Cardiac septum (tissue), 1 donor: Measurements from ENCODE around the gene ABTB1. TPM values are rescaled to one million over a fixed set of nuclear protein-coding genes. Genes with fewer than 3 reads are reported as not detected.
A peak's percentile ranks its signal among the peaks of the same experiment; 100 is the strongest.
"Not testable (repeated sequence)": the region's sequence is repeated elsewhere in the genome, so short reads cannot be mapped to it uniquely, and the experiment has no call there.

Source experiments
- DNase-seq: peaks from one replicate; pipeline ENCODE4 v3.0.0-alpha.2; 2020; ENCODE audit warnings: low spot score
- intact Hi-C: fragments of 100-400 bp; cut with DNase I; formaldehyde crosslinking; loops from one replicate; pipeline ENCODE4 v1.14.0; 2022
- total RNA-seq: library from RNA; stranded (reverse); fragmentation: NEBNext Ultra II Directional; extraction: Animal tissue kit (Norgen Biotek cat#: 25700); gene quantifications from one replicate; pipeline ENCODE4 v1.2.1, GENCODE V29; 2021
- donor health status: DM: no; HTN: no; CAD: no.

ABTB1 gene
- total RNA-seq, 1 donor from 2014 or later: 25.5 TPM

DNA sequence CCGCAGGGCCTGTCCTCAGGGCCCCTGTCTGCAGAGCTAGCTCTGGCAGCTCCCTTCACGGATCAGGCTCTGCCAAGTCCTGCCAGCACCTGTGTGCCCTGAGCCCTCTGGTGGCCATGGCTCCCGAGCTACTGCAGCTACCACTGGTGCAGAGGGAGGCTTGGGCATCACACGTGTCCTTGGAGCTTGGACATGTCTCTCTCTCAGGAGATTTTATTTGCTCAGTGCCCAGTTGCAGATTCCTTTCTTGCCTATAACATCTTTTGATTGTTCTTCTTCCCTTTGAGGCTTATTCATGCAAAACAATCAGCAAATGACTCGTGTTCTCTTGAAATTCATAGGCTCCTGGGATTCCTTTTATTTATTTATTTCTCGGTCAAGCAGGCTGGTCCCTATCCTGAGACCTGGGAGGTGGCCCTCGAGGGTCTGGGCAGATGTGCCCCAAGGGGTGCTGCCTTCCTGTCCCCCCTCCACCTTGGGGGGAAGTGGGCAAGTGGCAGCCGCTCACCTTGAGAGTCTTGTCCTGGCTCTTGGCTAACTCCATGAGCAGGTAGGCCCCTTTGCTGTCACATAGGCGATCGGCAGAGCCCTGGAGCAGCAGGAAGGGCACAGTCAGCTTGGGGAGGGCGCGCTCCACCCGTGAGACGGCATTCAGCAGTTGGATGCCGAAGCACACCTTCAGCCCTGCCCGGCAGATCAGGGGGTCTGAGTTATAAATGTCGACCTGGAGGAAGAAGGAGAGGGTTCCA lies 21.9 kb downstream of the ABTB1 start:
- DNase-seq: peak; percentile 90
- intact Hi-C loops: loop anchor here (5.0 kb wide), 4 partner anchors 42 to 278 kb away; no protein-coding TSS in a partner anchor

GRCh38 chr3:127697551-127698240 lies 24.9 kb downstream of the ABTB1 start:
- intact Hi-C loops: loop anchor here (1.0 to 5.0 kb wide), 5 partner anchors 47 to 265 kb away; partner anchors contain the start of gene MGLL
- peak; percentile 87 for DNase-seq

GRCh38 chr3:127698286-127698685 lies 25.5 kb downstream of the ABTB1 start:
- intact Hi-C loops: loop anchor here (5.0 kb wide), 2 partner anchors 214 to 264 kb away; no protein-coding TSS in a partner anchor
- peak; percentile 66 for DNase-seq

DNA sequence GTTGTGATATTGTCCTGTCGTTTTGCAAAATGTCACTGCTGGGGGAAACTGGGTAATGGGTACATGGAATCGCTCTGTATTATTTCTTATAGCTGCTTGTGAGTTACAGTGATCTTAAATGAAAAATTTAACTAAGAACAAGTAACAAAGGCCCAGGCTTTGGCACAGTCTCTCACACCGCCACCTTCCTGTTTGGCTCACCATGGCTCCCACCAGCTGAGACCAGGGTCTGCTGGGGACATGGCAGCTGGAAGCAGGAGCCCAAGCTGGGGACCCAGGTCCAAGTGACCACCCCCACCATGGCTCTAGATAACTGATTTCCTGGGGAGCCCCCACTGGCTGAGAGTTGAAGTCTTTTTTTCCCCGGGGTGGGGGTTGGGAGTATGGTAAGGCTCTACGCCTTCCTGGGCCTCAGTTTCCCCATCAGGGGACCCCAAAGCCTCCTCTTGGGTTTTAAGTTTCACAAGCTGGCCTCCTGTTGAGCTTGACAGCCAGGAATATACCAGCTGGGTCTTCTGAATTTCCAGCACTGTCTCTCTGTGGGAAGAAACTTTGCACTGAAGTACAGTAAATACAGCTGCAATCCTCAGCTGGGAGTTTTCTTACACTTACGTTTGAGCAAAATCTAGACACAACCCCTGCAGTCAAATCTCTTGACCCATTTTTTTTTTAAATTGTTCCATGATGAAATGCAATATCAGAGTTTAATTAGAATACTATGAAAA lies 26.1 kb downstream of the ABTB1 start:
- DNase-seq: peak; percentile 73

GRCh38 chr3:127699416-127700300 lies 26.9 kb downstream of the ABTB1 start:
- peak; percentile 44 for DNase-seq
- intact Hi-C loops: loop anchor here (5.0 kb wide), 2 partner anchors 213 to 263 kb away; no protein-coding TSS in a partner anchor

More for the DNA sequence above, 26.1 kb downstream of the ABTB1 start:
- intact Hi-C loops: loop anchor here (5.0 kb wide), 2 partner anchors 213 to 263 kb away; no protein-coding TSS in a partner anchor

GRCh38 chr3:127700406-127700805 lies 27.7 kb downstream of the ABTB1 start:
- intact Hi-C loops: no loop called here
- peak; percentile 35 for DNase-seq

DNA sequence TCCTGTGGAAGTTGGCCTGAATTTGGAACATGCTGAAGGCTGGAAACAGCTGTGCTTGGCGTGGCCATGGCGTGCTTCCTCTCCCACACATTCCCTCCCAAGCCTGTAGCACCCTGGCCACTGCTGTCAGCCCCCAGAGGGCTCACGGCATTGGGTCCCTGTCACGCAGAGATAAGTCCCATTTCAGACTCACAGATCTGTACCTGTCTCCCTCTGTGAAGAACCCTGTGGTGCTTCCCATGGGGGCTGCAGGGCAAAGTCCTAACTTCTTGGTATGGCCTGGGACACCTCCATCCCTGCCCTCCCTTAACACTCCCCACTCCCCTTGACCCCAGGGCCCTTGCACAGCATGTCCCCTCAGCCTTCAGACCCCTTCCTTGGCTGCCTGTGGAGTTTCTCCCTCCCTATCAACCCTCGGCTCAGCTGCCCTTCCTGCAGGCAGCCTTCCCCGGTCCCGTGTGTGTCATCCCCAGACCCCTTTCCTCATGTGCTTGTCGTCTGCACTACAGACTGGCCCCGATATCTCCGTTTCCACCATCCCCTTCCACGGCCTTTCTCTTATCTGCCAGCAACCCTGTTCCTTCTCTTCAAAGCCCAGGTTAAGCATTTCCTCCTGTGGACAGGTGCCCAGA lies 28.6 kb downstream of the ABTB1 start:
- peak; percentile 75 for DNase-seq

GRCh38 chr3:127702151-127702578 lies 29.4 kb downstream of the ABTB1 start:
- DNase-seq: peak; percentile 71

More for the DNA sequence above, 28.6 kb downstream of the ABTB1 start:
- intact Hi-C loops: no loop called here

GRCh38 chr3:127704840-127705239 lies 32.1 kb downstream of the ABTB1 start:
- peak; percentile 17 for DNase-seq
- intact Hi-C loops: not testable (repeated sequence)

More at GRCh38 chr3:127702151-127702578, 29.4 kb downstream of the ABTB1 start:
- intact Hi-C loops: no loop called here

DNA sequence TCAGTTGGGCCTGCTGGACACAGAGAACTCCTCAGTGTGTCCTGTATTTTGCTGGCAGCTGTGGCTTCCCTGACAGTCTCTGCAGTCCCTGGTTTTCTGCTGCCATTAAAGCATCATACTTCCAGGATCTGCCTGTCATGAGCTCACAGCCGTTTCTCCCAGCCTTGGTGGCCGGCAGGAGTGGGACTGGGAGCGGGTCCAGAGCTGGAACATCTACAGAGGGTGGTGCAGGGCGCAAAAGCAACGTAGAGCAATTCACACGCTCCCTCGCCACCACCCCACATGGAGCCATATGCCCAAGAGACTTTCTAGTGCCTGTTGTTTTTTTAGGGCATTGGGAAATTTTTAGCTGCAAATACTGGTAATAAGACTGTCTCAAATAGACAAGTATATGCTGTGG lies 33.6 kb downstream of the ABTB1 start:
- intact Hi-C loops: no loop called here
- peak; percentile 75 for DNase-seq

DNA sequence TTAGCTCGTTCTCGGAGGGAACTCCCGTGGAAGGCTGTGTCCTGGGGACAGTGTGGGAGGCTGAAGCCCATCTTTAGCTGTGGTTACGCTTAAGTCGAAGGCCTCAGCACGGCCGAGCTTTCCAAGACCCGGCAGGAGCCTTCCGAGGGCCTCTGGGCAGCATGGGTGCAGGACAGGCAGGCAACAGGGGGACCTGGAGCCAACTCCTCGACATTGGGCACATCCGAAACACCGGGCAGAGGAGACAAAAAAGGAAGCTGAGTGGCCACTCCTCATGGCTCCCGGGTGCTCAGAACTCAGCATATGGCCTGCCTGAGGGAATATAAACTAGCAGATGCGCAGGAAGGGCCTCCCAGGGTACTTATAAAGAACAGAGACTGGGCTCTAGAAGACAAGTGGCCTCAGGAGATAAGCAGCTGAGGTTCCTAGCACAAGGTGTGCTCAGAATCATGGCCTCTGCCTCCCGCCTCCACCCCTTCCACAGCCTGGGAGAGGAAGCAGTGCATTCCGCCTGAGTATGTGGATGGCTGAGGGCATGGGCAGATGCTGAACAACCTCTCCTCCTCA lies 34.1 kb downstream of the ABTB1 start:
- intact Hi-C loops: no loop called here
- DNase-seq: peak; percentile 73

GRCh38 chr3:127707851-127708411 lies 35.2 kb downstream of the ABTB1 start:
- DNase-seq: peak; percentile 78
- intact Hi-C loops: no loop called here

GRCh38 chr3:127708837-127709236 lies 36.1 kb downstream of the ABTB1 start:
- intact Hi-C loops: no loop called here

GRCh38 chr3:127709320-127710060 lies 36.7 kb downstream of the ABTB1 start:
- intact Hi-C loops: loop anchor here (5.0 kb wide), 1 partner anchor 38 kb away; no protein-coding TSS in a partner anchor
- DNase-seq: peak; percentile 54

More at GRCh38 chr3:127708837-127709236, 36.1 kb downstream of the ABTB1 start:
- DNase-seq: no peak

- intact Hi-C loops: loop anchor here (5.0 kb wide), 1 partner anchor 37 kb away; no protein-coding TSS in a partner anchor
- DNase-seq: peak; percentile 54
Measured at GRCh38 chr3:127710155-127710941, 37.6 kb downstream of the ABTB1 start.
